Endothelial cell of umbilical vein (primary cell): ENCODE measurements around the gene PLEKHM2. TPM values are rescaled to one million over a fixed set of nuclear protein-coding genes. Genes with fewer than 3 reads are reported as not detected.

Source experiments
- BruUV-seq: library from RNA; stranded (reverse); fragments of 400-500 nt; replicated peaks from 2 replicates; lab custom pipeline; 2021; lab: Mats Ljungman, UMichigan
- CTCF ChIA-PET: fragments of 300-600, 350-600 bp; sonication (Branson Sonifier 250); formaldehyde crosslinking; loops from one replicate; lab custom pipeline; 2021; ENCODE audit warnings: antibody characterized with exemption, inconsistent platforms; lab: Charles Lee
- POLR2A ChIA-PET: fragments of 300-600, 350-600 bp; sonication (Branson Sonifier 250); formaldehyde crosslinking; loops from one replicate; lab custom pipeline; 2021; ENCODE audit warnings: antibody characterized with exemption, inconsistent platforms; lab: Charles Lee
- DNase-seq: peaks from one replicate; pipeline ENCODE4 v3.0.0-alpha.2; 2011; ENCODE audit warnings: low read depth, low spot score
- FAIRE-seq: peaks from 2 replicates; lab custom pipeline; 2011; peaks lifted over from hg19 to GRCh38; lab: Jason Lieb, UNC
- H2AFZ ChIP-seq: 2 replicates; pipeline ENCODE4 v1.6.0; 2012; ENCODE audit warnings: low read depth, low read length, control low read depth, inconsistent platforms
- H3K27ac ChIP-seq: 2 replicates; pipeline ENCODE4 v1.5.1; 2011; ENCODE audit warnings: low read depth, mild to moderate bottlenecking, control low read depth, low read length, moderate library complexity; ENCODE audit not compliant: insufficient read depth
- H3K27me3 ChIP-seq, 2 experiments: 2 replicates each; pipeline versions ENCODE4 v1.6.0 to v1.6.1; 2011; ENCODE audit warnings: low read length in 2 of 2, mixed read lengths in 1 of 2; ENCODE audit not compliant: control insufficient read depth in 2 of 2, insufficient read depth in 2 of 2
- H3K36me3 ChIP-seq, 2 experiments: 2 replicates in 1 of 2; 3 replicates in 1 of 2; pipeline ENCODE4 v1.5.1; 2011; ENCODE audit warnings: low read length in 2 of 2, mild to moderate bottlenecking in 1 of 2, moderate library complexity in 1 of 2; ENCODE audit not compliant: control insufficient read depth in 2 of 2, insufficient read depth in 2 of 2; ENCODE audit errors: extremely low read depth in 1 of 2
- H3K4me1 ChIP-seq: 3 replicates; pipeline ENCODE4 v1.5.1; 2011; ENCODE audit warnings: mild to moderate bottlenecking, low read length; ENCODE audit not compliant: control insufficient read depth, insufficient read depth; ENCODE audit errors: extremely low read depth
- H3K4me2 ChIP-seq: 2 replicates; pipeline ENCODE4 v1.6.1; 2011; ENCODE audit warnings: low read length, control low read depth, mixed read lengths; ENCODE audit not compliant: insufficient read depth
- H3K4me3 ChIP-seq, 3 experiments: fragments of 200-600 bp in 1 of 3; sonication (generic), shearing (Covaris generic) in 1 of 3; replicated peaks in 1 of 3; 2 replicates each; pipeline ENCODE4 v1.5.1; 2011 to 2016; ENCODE audit warnings: control low read depth in 3 of 3, low read length in 3 of 3, mild to moderate bottlenecking in 2 of 3, inconsistent platforms in 1 of 3, low read depth in 1 of 3, moderate library complexity in 1 of 3; ENCODE audit not compliant: insufficient read depth in 1 of 3
- H3K79me2 ChIP-seq: 2 replicates; pipeline ENCODE4 v1.6.0; 2012; ENCODE audit warnings: low read length, inconsistent platforms; ENCODE audit not compliant: control insufficient read depth, insufficient read depth
- H3K9ac ChIP-seq: replicated peaks from 2 replicates; pipeline ENCODE3; 2011; ENCODE audit warnings: low read length, control low read depth; ENCODE audit not compliant: insufficient read depth; ENCODE audit errors: extremely low read depth
- H3K9me1 ChIP-seq: replicated peaks from 3 replicates; pipeline ENCODE4 v1.6.0; 2011; ENCODE audit warnings: mild to moderate bottlenecking, low read length; ENCODE audit not compliant: control insufficient read depth, insufficient read depth; ENCODE audit errors: extremely low read depth
- H3K9me3 ChIP-seq: replicated peaks from 2 replicates; pipeline ENCODE4 v1.5.1; 2012; ENCODE audit warnings: low read length, inconsistent platforms; ENCODE audit not compliant: control insufficient read depth, insufficient read depth
- H4K20me1 ChIP-seq: replicated peaks from 2 replicates; pipeline ENCODE3; 2011; ENCODE audit warnings: mild to moderate bottlenecking, low read length; ENCODE audit not compliant: control insufficient read depth, insufficient read depth; ENCODE audit errors: extremely low read depth
- POLR2AphosphoS5 ChIP-seq: IDR thresholded peaks from 2 replicates; pipeline ENCODE4 v1.6.1; 2012; ENCODE audit warnings: low read depth, mild to moderate bottlenecking, control low read depth, low read length, moderate library complexity; ENCODE audit not compliant: insufficient read depth
- dilution Hi-C: fragments of 300-500 bp; cut with MboI; formaldehyde crosslinking; loops from one replicate; pipeline ENCODE4 v1.15.0; 2019; ENCODE audit warnings: low sequenced_read_pairs; ENCODE audit not compliant: extremely low pct_ligation_motif_present
- intact Hi-C: fragments of 100-400 bp; cut with micrococcal nuclease; formaldehyde crosslinking; loops from one replicate; pipeline ENCODE4 v1.10.0; 2022
- polyA plus RNA-seq, 4 experiments: library from polyadenylated mRNA; depleted of rRNA in 3 of 4; stranded (reverse) in 3 of 4; unstranded in 1 of 4; fragments of >200 nt; gene quantifications; 2 replicates each; pipeline versions ENCODE4 v1.2.1 to v1.2.3, GENCODE V29; 2011 to 2012; ENCODE audit warnings: missing spikeins in 1 of 4
- total RNA-seq: library from RNA; stranded (reverse); gene quantifications from 2 replicates; pipeline ENCODE4 v1.2.3, GENCODE V29; 2021
- TF ChIP-seq, protein P1 (sequence below), 2 donors: IDR thresholded peaks; 1 replicate in 1 of 2; 2 replicates in 1 of 2; pipeline ENCODE4 v1.5.1; 2011; ENCODE audit warnings: low read length in 2 of 2, mild to moderate bottlenecking in 2 of 2, moderate library complexity in 2 of 2, control low read depth in 1 of 2, inconsistent platforms in 1 of 2, low read depth in 1 of 2; ENCODE audit not compliant: insufficient read depth in 1 of 2; ENCODE audit errors: extremely low read depth in 1 of 2

Gene PLEKHM2
- total and polyA plus RNA-seq, 2 donors (not counting 3 experiments of a cell fraction or from before 2014, with no cell fraction given) = 60.6 to 67.5 TPM

DNA sequence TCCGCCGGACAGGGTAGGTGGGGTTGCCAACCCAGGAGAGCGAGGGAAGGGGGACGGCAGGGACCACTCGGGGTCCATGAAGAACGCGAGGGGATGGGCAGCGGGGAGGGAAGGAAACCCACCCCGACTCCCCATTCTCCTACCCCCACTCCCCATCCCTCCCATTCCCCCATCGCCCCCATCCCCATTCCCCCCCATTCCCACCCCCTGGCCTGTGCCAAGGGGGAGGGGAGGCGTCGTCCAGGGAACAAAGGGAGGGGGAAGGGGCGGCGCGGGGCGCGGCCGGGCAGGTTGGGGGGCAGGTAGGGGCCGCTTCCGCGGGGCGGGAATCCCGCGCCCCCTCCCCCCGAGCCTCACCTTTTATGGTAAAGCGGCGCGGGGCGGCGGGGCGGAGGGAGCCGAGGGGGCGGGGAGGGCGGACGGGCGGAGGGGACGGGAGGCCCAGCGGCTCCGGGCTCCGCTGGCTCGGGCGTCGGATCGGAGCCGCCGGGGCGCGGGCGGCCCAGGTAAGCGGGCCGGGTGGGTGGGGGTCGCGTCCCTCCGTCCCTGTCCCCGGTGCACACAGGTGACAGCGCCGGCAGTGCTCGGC, 74.3 kb downstream of the PLEKHM2 start, which contains the start of gene FBLIM1:
TSS of gene FBLIM1 (plus strand) at position 453 of the 589 bp plus-strand sequence. CDS start 6,189 bp downstream, outside the sequence.
- peak within 1 kb of the TSS; percentile 95 for H3K4me2 ChIP-seq
- intact Hi-C loops = no loop called here
- CTCF ChIA-PET = interaction anchor here (1.0 to 4.4 kb wide), 2 partner anchors 11 to 18 kb away, joined by 3 to 31 read pairs; no protein-coding TSS in a partner anchor
- POLR2A ChIA-PET = interaction anchor here (0.6 to 1.0 kb wide), 2 partner anchors 12 to 17 kb away, joined by 3 read pairs; no protein-coding TSS in a partner anchor
- H2AFZ ChIP-seq = no peak within 1 kb of the TSS
- TF ChIP-seq, protein P1, sequence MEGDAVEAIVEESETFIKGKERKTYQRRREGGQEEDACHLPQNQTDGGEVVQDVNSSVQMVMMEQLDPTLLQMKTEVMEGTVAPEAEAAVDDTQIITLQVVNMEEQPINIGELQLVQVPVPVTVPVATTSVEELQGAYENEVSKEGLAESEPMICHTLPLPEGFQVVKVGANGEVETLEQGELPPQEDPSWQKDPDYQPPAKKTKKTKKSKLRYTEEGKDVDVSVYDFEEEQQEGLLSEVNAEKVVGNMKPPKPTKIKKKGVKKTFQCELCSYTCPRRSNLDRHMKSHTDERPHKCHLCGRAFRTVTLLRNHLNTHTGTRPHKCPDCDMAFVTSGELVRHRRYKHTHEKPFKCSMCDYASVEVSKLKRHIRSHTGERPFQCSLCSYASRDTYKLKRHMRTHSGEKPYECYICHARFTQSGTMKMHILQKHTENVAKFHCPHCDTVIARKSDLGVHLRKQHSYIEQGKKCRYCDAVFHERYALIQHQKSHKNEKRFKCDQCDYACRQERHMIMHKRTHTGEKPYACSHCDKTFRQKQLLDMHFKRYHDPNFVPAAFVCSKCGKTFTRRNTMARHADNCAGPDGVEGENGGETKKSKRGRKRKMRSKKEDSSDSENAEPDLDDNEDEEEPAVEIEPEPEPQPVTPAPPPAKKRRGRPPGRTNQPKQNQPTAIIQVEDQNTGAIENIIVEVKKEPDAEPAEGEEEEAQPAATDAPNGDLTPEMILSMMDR (IDR thresholded peaks at IDR 0.05; ENCODE audit: extremely low read depth in 1 of 2, insufficient read depth in 1 of 2, low read depth in 1 of 2, low read length in 2 of 2) = no peak
- TF ChIP-seq POLR2AphosphoS5 = peak; percentile 90
- H3K4me3 ChIP-seq = peak within 1 kb of the TSS; percentile 92 to 99 (median 97)
- no peaks in the 10 kb centered on the region for H3K9me3 ChIP-seq
- peaks cover 46% of the 10 kb centered on the region for H3K4me1 ChIP-seq
- no peaks in the 10 kb centered on the region for H3K27me3 ChIP-seq
- no peaks in the 10 kb centered on the region for H4K20me1 ChIP-seq
- no peak for FAIRE-seq
- dilution Hi-C loops = no loop called here
- peaks cover 0 to 4% of the 10 kb centered on the region in 2 experiments for H3K36me3 ChIP-seq
- H3K79me2 ChIP-seq = peaks cover 47% of the 10 kb centered on the region
- H3K9ac ChIP-seq = peak within 1 kb of the TSS; percentile 96
- H3K9me1 ChIP-seq = no peaks in the 10 kb centered on the region
- H3K27ac ChIP-seq = peak within 1 kb of the TSS; percentile 81
- DNase-seq = no peak
- no TSS peak for BruUV-seq
